GM21515 (cell line): ENCODE measurements around the gene TNFAIP8L1.

Source experiments
- ATAC-seq: cut with Tn5 transposase; IDR thresholded peaks from one replicate; pipeline ENCODE4 v1.9.1; 2021; ENCODE audit not compliant: unreplicated experiment

Gene TNFAIP8L1

GRCh38 chr19:4609878-4610511 lies 29.3 kb upstream of the TNFAIP8L1 start:
- no peak for ATAC-seq

DNA sequence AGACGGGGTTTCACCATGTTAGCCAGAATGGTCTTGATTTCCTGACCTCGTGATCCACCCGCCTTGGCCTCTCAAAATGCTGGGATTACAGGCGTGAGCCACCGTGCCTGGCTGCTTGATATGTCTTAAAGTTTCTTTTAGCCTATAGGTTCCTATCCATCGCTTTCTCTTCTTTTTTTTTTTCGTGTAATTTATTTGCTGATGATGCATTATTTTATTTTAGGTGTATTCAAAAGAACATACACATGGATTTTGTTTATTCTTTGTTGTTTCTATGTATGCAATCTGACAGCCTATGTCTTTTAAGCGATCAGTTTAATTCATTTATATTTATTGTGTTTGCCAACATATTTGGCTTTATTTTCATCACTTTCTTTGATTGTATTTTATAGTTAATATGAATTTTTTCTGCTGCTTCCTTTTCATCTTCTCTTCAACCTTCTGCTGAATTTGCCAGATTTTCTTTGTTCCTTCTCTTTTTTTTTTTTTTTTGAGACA lies 26.0 kb upstream of the TNFAIP8L1 start:
- no peak for ATAC-seq

GRCh38 chr19:4618019-4618418 lies 21.3 kb upstream of the TNFAIP8L1 start:
- no peak for ATAC-seq

DNA sequence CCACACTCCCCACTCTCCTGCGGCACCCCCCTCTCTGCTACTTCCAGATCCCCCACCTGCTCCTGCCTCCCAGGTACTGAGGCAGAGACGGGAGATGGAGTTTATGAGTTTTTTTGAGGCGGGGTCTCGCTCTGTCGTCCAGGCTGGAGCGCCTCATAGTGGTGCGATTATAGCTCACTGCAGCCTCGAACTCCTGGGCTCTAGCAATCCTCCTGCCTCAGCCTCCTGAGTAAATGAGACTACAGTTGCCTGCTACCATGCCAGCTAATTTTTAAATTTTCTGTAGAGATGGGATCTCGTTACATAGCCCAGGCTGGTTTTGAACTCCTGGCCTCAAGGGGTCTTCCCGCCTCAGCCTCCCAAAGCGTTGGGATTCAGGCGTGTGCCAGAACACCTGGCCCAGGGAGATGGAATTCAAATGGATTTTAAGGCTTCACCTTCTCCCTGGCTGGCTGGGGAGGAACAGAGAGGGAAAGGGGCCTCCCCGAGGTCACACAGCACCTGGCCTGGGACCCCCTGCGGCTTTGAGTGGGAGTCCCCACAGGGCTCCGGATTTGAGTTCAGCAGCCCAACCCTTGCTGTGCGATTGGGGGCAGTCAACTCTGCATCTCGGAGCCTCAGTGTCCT lies 19.5 kb upstream of the TNFAIP8L1 start:
- ATAC-seq: no peak

DNA sequence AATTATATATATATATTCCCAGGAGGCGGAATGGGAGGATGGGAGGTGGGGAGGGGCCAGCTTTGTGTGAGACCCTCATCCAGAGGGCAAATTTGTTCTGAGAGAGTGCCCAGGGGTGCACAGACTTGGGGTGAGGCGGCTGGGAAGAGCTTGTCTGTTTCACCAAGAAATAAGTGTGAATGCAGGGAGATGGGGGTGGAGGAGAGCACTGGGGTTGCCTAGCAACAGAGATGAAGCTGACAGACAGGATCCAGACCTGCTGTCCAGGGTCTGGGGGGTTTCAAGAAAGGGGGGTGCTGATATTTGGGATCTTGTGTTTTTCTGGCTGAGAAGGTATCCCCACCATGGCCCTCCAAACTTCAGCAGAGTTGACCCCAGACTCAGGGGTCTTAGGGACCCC lies 18.6 kb upstream of the TNFAIP8L1 start:
- no peak for ATAC-seq

DNA sequence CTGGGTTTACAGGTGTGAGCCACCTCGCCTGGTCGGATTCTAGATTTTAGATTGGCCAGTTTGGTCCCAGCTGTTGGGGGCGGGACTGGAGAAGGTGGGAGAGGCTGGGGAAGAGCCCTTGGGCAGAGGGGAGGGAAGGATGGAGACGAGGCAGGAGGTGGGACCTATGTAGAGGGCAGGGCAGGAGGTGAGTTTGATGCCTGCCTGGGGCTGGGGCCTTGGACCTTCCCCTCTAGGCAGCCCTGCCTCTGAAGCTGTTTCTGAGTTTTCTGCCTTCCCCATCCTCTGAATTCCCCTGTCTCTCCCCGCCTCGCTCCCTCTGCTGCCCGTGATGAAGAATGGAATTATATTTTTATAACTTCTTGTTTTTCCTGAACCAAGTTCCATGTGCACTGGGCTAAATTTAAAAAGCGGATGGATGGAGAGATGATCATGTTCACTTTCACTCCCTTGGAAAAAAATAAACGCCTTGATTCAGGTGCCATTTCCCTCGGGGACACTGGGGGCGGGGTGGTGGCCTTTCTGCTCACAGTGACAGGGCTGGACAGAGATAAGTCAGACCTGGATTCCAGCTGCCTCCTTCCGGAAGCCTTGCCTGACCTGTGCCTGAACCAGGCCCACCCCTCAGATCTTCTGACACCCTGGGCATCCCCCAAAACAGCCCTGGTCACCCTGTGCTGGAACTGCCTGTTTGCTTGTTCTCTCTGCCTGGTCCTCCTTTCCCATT lies 16.5 kb upstream of the TNFAIP8L1 start:
- ATAC-seq: no peak

DNA sequence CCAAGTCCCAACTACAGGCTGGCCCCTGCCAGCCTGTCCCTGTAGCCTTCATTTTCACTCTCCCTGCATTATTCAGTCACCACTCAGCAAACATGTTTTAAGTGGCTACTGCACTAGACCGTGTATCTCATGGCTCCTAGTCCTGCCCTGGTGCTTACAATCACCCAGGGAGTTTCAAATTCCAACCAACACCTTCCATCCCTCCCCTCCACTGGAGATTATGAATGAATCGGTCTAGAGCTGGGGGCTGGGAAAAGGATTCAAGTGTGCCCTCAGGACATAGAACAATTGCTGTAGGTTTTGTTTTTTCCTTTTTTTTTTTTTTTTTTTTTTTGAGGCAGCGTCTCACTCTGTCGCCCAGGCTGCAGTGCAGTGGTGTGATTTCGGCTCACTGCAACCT lies 15.0 kb upstream of the TNFAIP8L1 start:
- no peak for ATAC-seq

DNA sequence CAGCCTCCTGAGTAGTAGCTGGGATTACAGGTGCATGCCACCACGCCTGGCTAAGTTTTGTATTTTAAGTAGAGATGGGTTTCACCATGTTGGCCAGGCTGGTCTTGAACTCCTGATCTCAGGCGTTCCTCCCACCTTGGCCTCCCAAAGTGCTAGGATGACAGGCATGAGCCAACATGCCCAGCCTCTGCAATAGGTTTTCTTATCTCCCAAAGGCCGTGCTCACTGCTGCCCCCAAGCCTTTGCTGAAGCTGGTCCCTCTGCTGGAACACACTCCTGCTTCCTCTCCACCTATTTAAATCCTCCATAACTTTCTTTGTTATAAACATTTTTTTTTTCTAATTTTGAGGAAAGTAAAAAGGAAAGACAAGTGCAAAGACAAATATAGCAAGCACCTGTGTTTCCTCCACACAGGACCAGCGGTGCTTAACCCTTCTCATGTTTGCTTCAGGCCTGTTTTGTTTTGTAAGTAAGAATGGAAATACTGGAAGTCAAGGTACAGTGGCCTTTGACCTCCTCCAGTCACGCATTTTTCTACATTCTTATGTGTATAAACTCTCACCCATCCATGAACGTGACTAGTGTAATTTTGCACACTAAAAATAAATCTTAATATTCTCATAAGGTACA lies 14.5 kb upstream of the TNFAIP8L1 start:
- ATAC-seq: no peak

DNA sequence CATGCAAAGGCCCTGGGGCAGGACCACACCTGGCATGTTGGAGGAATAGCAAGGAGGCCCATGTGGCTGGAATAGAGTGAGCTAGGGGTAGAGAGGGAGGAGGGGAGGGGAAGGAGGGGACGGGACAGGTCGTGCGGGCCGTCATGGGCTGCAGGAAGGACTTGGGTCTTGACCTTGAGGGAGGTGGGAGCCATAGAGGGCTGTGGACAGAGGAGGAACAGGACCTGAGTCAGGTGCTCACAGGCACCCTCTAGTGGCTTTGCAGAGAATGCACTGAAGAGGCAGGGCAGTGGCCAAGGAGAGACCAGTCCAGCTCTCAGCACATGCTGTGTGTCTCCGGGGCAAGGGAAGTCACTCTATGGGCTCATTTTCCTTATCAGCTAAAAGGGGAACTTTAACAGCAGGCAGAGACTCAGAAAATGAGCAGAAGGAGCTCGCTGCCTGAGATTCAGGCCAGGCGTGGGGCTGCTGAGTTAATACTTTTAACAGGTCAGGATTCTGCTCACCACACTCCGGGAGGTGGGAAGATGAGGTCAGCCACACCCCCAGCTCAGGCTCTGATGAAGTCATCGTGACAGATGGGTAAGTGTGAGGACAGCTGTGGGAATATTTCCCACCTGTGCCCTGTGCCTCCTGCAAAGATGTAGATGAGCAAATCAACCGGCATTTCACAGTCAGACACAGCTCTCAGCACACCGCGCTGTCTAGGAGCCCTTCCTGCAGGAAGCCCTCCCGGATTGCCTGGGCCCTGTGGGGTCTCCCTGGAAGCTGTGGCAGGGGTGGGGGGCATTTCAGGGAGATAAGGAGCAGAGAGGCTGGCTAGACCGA lies 6.0 kb upstream of the TNFAIP8L1 start:
- no peak for ATAC-seq

DNA sequence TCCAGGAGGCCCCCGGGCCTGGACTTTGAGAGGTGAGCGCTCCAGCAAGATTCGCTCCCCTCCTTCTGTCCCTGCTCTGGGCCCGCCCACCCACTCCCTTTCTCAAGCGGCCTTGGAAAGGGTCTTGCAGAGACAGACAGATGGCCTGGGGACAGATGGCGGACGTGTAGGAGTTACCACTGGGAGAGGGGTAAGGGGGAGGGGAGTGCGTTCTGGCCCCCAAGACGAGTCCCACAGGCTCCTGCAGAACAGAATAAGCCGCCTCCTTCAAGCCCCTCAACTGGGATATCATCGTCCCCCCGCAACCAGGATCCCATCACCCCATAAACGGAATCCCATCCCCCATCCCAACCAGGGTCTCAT lies 3.6 kb upstream of the TNFAIP8L1 start:
- ATAC-seq: no peak

- no peak for ATAC-seq
Observed at GRCh38 chr19:4636151-4636717, 3.1 kb upstream of the TNFAIP8L1 start.

DNA sequence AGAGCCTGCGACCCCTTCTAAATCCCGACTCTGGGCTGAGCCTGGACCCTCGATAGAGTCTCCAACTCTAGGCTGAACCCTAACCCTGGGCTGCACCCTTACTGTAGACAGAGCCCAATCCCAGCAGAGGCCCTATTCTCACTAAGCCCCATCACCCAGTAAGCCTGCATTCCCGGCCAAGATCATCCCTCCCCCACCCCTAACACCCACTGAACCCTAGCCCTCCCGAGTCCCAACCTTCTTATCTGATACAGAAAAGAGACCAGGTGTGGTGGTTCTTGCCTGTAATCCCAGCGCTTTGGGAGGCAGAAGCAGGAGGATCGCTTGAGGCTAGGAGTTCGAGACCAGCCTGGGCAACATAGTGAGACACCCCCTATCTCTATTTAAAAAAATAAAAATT lies 2.6 kb upstream of the TNFAIP8L1 start:
- ATAC-seq: no peak

GRCh38 chr19:4638317-4638716 lies 999 bp upstream of the TNFAIP8L1 start:
- ATAC-seq: no peak

- peak; percentile 13 for ATAC-seq
Observed at GRCh38 chr19:4639531-4640246, 373 bp downstream of the TNFAIP8L1 start.

GRCh38 chr19:4640247-4641000 lies 1.1 kb downstream of the TNFAIP8L1 start:
- no peak for ATAC-seq

- no peak for ATAC-seq
Observed at GRCh38 chr19:4641132-4641531, 1.8 kb downstream of the TNFAIP8L1 start.

DNA sequence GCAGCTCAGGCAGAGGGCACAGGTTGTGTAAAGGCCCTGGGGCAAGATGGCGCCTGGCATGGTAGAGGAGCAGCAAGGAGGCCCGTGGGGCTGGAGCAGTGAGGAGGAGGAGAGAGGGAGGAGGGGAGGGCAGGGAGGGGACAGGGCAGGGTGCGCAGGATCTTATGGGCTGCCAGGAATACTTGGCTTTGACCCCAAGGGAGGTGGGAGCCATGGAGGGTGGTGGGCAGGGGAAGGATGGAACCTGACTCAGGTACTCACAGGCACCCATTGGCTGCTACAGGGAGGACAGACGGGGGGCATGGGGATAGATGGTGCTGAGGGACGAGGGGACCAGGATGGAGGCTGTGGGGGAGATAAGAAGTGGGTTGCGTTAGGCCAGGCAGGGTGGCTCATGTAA lies 3.3 kb downstream of the TNFAIP8L1 start:
- ATAC-seq: no peak

- ATAC-seq: no peak
Observed at GRCh38 chr19:4645718-4646117, 6.4 kb downstream of the TNFAIP8L1 start.
